Testis (tissue), 2 donors: Measurements from ENCODE around the gene SLC26A11.

Source experiments
- POLR2A ChIP-seq: fragments of 450-650 bp; IDR thresholded peaks from one replicate; pipeline ENCODE4 v1.6.1; 2017; ENCODE audit warnings: antibody characterized with exemption, mild to moderate bottlenecking, moderate library complexity
- TF ChIP-seq, protein P1 (sequence below), 3 experiments: fragments of 450-650 bp in 2 of 3; fragments of 200-600 bp in 1 of 3; sonication (generic) in 1 of 3; IDR thresholded peaks; one replicate each; pipeline ENCODE4 v1.5.1; 2016 to 2019; ENCODE audit warnings: antibody characterized with exemption in 3 of 3, mild to moderate bottlenecking in 2 of 3, moderate library complexity in 1 of 3

DNA sequence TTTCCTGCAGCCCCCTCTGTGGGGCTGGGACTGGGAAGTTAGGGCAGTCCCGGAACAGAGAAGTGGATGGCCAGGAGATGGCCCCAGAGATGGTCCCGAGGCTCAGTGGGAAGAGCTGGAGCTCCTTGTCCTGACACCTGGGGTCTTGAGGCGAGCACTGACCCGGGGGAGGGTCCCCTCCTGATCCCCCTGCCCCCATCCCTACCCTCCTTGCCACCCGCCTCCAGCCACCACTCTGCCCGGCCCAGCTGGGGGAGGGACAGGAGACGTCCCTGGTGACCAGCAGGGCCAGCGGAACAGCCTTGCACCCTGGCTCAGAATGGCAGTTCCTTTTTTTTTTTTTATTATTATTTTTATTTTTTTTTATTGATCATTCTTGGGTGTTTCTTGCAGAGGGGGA is 26.5 kb downstream of the SLC26A11 start:
- TF ChIP-seq, protein P1, sequence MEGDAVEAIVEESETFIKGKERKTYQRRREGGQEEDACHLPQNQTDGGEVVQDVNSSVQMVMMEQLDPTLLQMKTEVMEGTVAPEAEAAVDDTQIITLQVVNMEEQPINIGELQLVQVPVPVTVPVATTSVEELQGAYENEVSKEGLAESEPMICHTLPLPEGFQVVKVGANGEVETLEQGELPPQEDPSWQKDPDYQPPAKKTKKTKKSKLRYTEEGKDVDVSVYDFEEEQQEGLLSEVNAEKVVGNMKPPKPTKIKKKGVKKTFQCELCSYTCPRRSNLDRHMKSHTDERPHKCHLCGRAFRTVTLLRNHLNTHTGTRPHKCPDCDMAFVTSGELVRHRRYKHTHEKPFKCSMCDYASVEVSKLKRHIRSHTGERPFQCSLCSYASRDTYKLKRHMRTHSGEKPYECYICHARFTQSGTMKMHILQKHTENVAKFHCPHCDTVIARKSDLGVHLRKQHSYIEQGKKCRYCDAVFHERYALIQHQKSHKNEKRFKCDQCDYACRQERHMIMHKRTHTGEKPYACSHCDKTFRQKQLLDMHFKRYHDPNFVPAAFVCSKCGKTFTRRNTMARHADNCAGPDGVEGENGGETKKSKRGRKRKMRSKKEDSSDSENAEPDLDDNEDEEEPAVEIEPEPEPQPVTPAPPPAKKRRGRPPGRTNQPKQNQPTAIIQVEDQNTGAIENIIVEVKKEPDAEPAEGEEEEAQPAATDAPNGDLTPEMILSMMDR (IDR thresholded peaks at IDR 0.05) = no peak
- no peak for TF ChIP-seq POLR2A
